ENCODE data around the gene ADIPOQ.
"Not testable (repeated sequence)": the region's sequence is repeated elsewhere in the genome, so short reads cannot be mapped to it uniquely, and the experiment has no call there.

ADIPOQ gene

GRCh38 chr3:186870421-186871201 is 28.1 kb downstream of the ADIPOQ start:
- DNase-seq (ENCODE audit: low spot score) = no peak

- DNase-seq (ENCODE audit: low spot score) = no peak
These were observed 29.0 kb downstream of the ADIPOQ start for GRCh38 chr3:186871403-186871924.

GRCh38 chr3:186873796-186874195 is 31.3 kb downstream of the ADIPOQ start:
- not testable (repeated sequence) for DNase-seq (ENCODE audit: low spot score)

GRCh38 chr3:186874216-186874615 is 31.7 kb downstream of the ADIPOQ start:
- DNase-seq (ENCODE audit: low spot score) = not testable (repeated sequence)

GRCh38 chr3:186874841-186875240 is 32.3 kb downstream of the ADIPOQ start:
- not testable (repeated sequence) for DNase-seq (ENCODE audit: low spot score)

GRCh38 chr3:186875708-186876107 is 33.2 kb downstream of the ADIPOQ start:
- no peak for DNase-seq (ENCODE audit: low spot score)

GRCh38 chr3:186879781-186880180 is 37.3 kb downstream of the ADIPOQ start:
- DNase-seq (ENCODE audit: low spot score) = no peak

GRCh38 chr3:186880406-186880805 is 37.9 kb downstream of the ADIPOQ start:
- DNase-seq (ENCODE audit: low spot score) = no peak

- DNase-seq (ENCODE audit: low spot score) = no peak
These were observed 39.6 kb downstream of the ADIPOQ start for GRCh38 chr3:186882150-186882524.

- DNase-seq (ENCODE audit: low spot score) = peak; percentile 66
These were observed 40.6 kb downstream of the ADIPOQ start for GRCh38 chr3:186882881-186883685.

- no peak for DNase-seq (ENCODE audit: low spot score)
These were observed 41.2 kb downstream of the ADIPOQ start for GRCh38 chr3:186883686-186884058.

- DNase-seq (ENCODE audit: low spot score) = not testable (repeated sequence)
These were observed 42.4 kb downstream of the ADIPOQ start for GRCh38 chr3:186884868-186885267.

- DNase-seq (ENCODE audit: low spot score) = no peak
These were observed 43.9 kb downstream of the ADIPOQ start for GRCh38 chr3:186886202-186886981.

- DNase-seq (ENCODE audit: low spot score) = not testable (repeated sequence)
These were observed 45.0 kb downstream of the ADIPOQ start for GRCh38 chr3:186887507-186887938.

- no peak for DNase-seq (ENCODE audit: low spot score)
These were observed 46.1 kb downstream of the ADIPOQ start for GRCh38 chr3:186888569-186888968.

GRCh38 chr3:186889698-186890097 is 47.2 kb downstream of the ADIPOQ start:
- DNase-seq (ENCODE audit: low spot score) = not testable (repeated sequence)

- no peak for DNase-seq (ENCODE audit: low spot score)
These were observed 48.4 kb downstream of the ADIPOQ start for GRCh38 chr3:186890911-186891310.

GRCh38 chr3:186893071-186893470 is 50.6 kb downstream of the ADIPOQ start:
- not testable (repeated sequence) for DNase-seq (ENCODE audit: low spot score)

- DNase-seq (ENCODE audit: low spot score) = no peak
These were observed 52.9 kb downstream of the ADIPOQ start for GRCh38 chr3:186895406-186895805.

- DNase-seq (ENCODE audit: low spot score) = no peak
These were observed 53.5 kb downstream of the ADIPOQ start for GRCh38 chr3:186896006-186896405.

GRCh38 chr3:186896875-186897274 is 54.4 kb downstream of the ADIPOQ start:
- no peak for DNase-seq (ENCODE audit: low spot score)

GRCh38 chr3:186901135-186901734 is 58.7 kb downstream of the ADIPOQ start:
- DNase-seq (ENCODE audit: low spot score) = peak; percentile 30
